H1 (cell line): ENCODE results near the gene DYNC2I2. TPM values are rescaled to one million over a fixed set of nuclear protein-coding genes. Genes with fewer than 3 reads are reported as not detected.

Experiments
- EZH2 ChIP-seq: fragments of 200-600 bp; sonication (generic); IDR thresholded peaks from 2 replicates; pipeline ENCODE4 v1.7.1; 2012; ENCODE audit warnings: low read depth, mild to moderate bottlenecking, moderate library complexity, low read length, inconsistent platforms; ENCODE audit not compliant: severe bottlenecking
- KDM5A ChIP-seq: fragments of 200-600 bp; IDR thresholded peaks from 2 replicates; pipeline ENCODE4 v1.7.1; 2012; ENCODE audit warnings: mild to moderate bottlenecking, low read length, inconsistent platforms, mixed read lengths
- POLR2AphosphoS5 ChIP-seq: IDR thresholded peaks from 2 replicates; pipeline ENCODE4 v1.6.1; 2011; ENCODE audit warnings: low read depth, low read length
- POU5F1 ChIP-seq: IDR thresholded peaks from 2 replicates; pipeline ENCODE4 v1.6.1; 2011; ENCODE audit warnings: low read depth, mild to moderate bottlenecking, low read length, moderate library complexity
- SIN3A ChIP-seq, 2 experiments: IDR thresholded peaks in 1 of 2; conservative IDR thresholded peaks in 1 of 2; 2 replicates each; pipeline ENCODE4 v1.6.1; 2011 to 2012; ENCODE audit warnings: low read length in 2 of 2, improper control_type of control experiment in 1 of 2, low read depth in 1 of 2, mild to moderate bottlenecking in 1 of 2
- TBP ChIP-seq: IDR thresholded peaks from 2 replicates; pipeline ENCODE4 v1.6.1; 2011; ENCODE audit warnings: low read depth, low read length, improper control_type of control experiment
- YY1 ChIP-seq: IDR thresholded peaks from 2 replicates; pipeline ENCODE4 v1.6.1; 2011; ENCODE audit warnings: low read depth, mild to moderate bottlenecking, low read length
- polyA plus RNA-seq, 7 experiments: library from polyadenylated mRNA; depleted of rRNA in 3 of 7; stranded (reverse) in 5 of 7; unstranded in 2 of 7; fragments of >200 nt in 5 of 7; fragments of 200-250 nt in 2 of 7; gene quantifications; 1 replicate in 5 of 7; 2 replicates in 1 of 7; 4 replicates in 1 of 7; pipeline versions ENCODE4 v1.2.1 to v1.2.3, GENCODE V29; 2011 to 2013; ENCODE audit warnings: missing spikeins in 2 of 7, mixed read lengths in 2 of 7
- total RNA-seq: library from RNA; stranded (reverse); fragmentation: NEBNext Ultra II Directional; extraction: Animal tissue kit (Norgen Biotek cat#: 25700); gene quantifications from 2 replicates; pipeline ENCODE4 v1.2.1, GENCODE V29; 2021
- TF ChIP-seq, protein P1 (sequence below): IDR thresholded peaks from 2 replicates; pipeline ENCODE4 v1.6.1; 2012; ENCODE audit warnings: inconsistent platforms

DYNC2I2 gene
- total and polyA plus RNA-seq, 2 of the 8 experiments (the other 6 are each of a cell fraction or from before 2014, with no cell fraction given) = 58.0 to 78.5 TPM

GRCh38 chr9:128684065-128684324 is 27.3 kb upstream of the DYNC2I2 start (continued):
- peak; percentile 80; the same call in 1 of the 2 replicates for TF ChIP-seq POLR2AphosphoS5
- TF ChIP-seq SIN3A (conservative IDR thresholded peaks at IDR 0.05 in 1 of 2, IDR thresholded peaks at IDR 0.05 in 1 of 2; ENCODE audit: low read depth in 1 of 2, low read length in 2 of 2) = no peak
- no peak for TF ChIP-seq TBP
- no peak for TF ChIP-seq EZH2
- no peak for TF ChIP-seq POU5F1
- TF ChIP-seq, protein P1, sequence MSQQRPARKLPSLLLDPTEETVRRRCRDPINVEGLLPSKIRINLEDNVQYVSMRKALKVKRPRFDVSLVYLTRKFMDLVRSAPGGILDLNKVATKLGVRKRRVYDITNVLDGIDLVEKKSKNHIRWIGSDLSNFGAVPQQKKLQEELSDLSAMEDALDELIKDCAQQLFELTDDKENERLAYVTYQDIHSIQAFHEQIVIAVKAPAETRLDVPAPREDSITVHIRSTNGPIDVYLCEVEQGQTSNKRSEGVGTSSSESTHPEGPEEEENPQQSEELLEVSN = no peak
- no peak for TF ChIP-seq KDM5A
- no peak for TF ChIP-seq YY1
